OCI-LY7 (cell line): ENCODE results near the gene FBN1.

Experiments used
- EZH2phosphoT487 ChIP-seq: fragments of 200-600 bp; sonication (generic); IDR thresholded peaks from 2 replicates; pipeline ENCODE4 v1.6.1; 2018; ENCODE audit warnings: low read depth, borderline replicate concordance, mild to moderate bottlenecking, mixed run types, antibody characterized with exemption, low read length, moderate library complexity, mixed read lengths
- TF ChIP-seq, protein P1 (sequence below): fragments of 200-600 bp; sonication (generic); conservative IDR thresholded peaks from 2 replicates; pipeline ENCODE4 v1.5.1; 2014; ENCODE audit warnings: mild to moderate bottlenecking, antibody characterized with exemption, low read length, moderate library complexity, mixed read lengths

DNA sequence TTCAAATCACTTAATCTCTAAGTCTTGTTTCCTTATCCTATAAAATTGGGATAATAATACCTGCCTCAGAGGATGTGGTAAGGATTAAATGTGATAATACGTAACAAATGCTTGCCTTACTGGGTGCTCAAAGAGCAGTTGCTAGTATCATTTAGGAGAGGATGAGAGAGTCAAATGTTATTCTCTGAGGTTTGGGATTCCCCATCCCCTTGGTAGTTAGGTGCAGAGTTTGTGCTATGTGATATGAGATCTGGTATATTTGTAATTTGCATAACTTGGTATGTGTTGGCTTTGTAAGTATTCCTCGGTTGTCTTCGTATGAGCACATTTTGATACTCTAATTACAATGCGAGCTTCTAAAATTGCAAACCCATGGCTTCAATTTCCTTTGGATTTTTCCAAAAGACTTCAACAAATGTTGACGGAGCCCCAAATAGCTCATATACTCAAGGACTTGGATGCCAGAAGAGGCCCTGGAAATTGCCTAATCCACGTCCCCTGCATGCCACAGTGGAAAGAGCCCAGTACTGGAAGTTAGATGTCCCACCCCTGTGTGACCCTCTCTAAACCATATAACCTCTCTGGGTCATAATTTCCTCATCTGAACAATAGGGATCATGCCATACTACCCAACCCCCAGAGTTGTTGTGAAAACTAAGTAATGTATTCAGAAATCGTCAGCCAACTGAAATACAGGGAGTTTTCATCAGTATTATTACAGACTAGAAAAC is 85.0 kb downstream of the FBN1 start:
- TF ChIP-seq, protein P1, sequence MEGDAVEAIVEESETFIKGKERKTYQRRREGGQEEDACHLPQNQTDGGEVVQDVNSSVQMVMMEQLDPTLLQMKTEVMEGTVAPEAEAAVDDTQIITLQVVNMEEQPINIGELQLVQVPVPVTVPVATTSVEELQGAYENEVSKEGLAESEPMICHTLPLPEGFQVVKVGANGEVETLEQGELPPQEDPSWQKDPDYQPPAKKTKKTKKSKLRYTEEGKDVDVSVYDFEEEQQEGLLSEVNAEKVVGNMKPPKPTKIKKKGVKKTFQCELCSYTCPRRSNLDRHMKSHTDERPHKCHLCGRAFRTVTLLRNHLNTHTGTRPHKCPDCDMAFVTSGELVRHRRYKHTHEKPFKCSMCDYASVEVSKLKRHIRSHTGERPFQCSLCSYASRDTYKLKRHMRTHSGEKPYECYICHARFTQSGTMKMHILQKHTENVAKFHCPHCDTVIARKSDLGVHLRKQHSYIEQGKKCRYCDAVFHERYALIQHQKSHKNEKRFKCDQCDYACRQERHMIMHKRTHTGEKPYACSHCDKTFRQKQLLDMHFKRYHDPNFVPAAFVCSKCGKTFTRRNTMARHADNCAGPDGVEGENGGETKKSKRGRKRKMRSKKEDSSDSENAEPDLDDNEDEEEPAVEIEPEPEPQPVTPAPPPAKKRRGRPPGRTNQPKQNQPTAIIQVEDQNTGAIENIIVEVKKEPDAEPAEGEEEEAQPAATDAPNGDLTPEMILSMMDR, result no peak
- TF ChIP-seq EZH2phosphoT487, result no peak
